SK-N-SH (cell line): ENCODE data around the gene THY1.

Experiments used
- EZH2phosphoT487 ChIP-seq: fragments of 200-600 bp; sonication (generic); IDR thresholded peaks from 2 replicates; pipeline ENCODE4 v1.6.1; 2017; ENCODE audit warnings: low read depth, mixed run types, mild to moderate bottlenecking, antibody characterized with exemption, moderate library complexity, borderline replicate concordance
- FOSL2 ChIP-seq: IDR thresholded peaks from 2 replicates; pipeline ENCODE4 v1.4.0; 2012; ENCODE audit warnings: low read depth, mild to moderate bottlenecking, moderate library complexity, borderline replicate concordance
- GATA2 ChIP-seq: sonication (generic); formaldehyde crosslinking; IDR thresholded peaks from 2 replicates; pipeline ENCODE4 v1.5.0; 2020; ENCODE audit warnings: mild to moderate bottlenecking, missing genetic modification reagents
- JUND ChIP-seq: IDR thresholded peaks from 2 replicates; pipeline ENCODE4 v1.4.0; 2012
- MAX ChIP-seq: IDR thresholded peaks from 2 replicates; pipeline ENCODE4 v1.4.0; 2012; ENCODE audit warnings: low read depth
- RXRA ChIP-seq: IDR thresholded peaks from 2 replicates; pipeline ENCODE4 v1.4.0; 2012; ENCODE audit warnings: low read depth, mild to moderate bottlenecking, borderline replicate concordance
- TF ChIP-seq, protein P1 (sequence below): fragments of 200-600 bp; sonication (generic); IDR thresholded peaks from 2 replicates; pipeline ENCODE4 v1.6.1; 2017; ENCODE audit warnings: antibody characterized with exemption, mild to moderate bottlenecking, moderate library complexity
- TF ChIP-seq, protein P2 (sequence below): IDR thresholded peaks from 2 replicates; pipeline ENCODE4 v1.4.0; 2012; ENCODE audit warnings: low read depth, borderline replicate concordance

DNA sequence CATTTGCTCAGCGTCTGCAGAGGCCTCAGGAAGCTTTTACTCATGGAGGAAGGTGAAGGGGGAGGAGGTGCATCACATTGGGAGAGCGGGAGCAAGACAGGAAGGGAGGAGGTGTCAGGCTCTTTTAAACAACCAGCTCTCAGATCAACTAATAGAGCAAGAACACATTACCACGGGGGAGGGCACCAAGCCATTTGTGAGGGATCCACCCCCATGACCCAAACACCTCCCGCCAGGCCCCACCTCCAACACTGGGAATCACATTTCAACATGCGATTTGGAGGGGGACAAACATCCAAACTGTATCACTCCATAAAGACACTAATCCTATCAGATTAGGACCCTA lies 18.9 kb upstream of the THY1 start:
- TF ChIP-seq MAX, result no peak
- TF ChIP-seq GATA2 (CRISPR knock-in tag), result no peak
- no peak for TF ChIP-seq FOSL2
- TF ChIP-seq, protein P1, sequence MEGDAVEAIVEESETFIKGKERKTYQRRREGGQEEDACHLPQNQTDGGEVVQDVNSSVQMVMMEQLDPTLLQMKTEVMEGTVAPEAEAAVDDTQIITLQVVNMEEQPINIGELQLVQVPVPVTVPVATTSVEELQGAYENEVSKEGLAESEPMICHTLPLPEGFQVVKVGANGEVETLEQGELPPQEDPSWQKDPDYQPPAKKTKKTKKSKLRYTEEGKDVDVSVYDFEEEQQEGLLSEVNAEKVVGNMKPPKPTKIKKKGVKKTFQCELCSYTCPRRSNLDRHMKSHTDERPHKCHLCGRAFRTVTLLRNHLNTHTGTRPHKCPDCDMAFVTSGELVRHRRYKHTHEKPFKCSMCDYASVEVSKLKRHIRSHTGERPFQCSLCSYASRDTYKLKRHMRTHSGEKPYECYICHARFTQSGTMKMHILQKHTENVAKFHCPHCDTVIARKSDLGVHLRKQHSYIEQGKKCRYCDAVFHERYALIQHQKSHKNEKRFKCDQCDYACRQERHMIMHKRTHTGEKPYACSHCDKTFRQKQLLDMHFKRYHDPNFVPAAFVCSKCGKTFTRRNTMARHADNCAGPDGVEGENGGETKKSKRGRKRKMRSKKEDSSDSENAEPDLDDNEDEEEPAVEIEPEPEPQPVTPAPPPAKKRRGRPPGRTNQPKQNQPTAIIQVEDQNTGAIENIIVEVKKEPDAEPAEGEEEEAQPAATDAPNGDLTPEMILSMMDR, result no peak
- TF ChIP-seq, protein P2, sequence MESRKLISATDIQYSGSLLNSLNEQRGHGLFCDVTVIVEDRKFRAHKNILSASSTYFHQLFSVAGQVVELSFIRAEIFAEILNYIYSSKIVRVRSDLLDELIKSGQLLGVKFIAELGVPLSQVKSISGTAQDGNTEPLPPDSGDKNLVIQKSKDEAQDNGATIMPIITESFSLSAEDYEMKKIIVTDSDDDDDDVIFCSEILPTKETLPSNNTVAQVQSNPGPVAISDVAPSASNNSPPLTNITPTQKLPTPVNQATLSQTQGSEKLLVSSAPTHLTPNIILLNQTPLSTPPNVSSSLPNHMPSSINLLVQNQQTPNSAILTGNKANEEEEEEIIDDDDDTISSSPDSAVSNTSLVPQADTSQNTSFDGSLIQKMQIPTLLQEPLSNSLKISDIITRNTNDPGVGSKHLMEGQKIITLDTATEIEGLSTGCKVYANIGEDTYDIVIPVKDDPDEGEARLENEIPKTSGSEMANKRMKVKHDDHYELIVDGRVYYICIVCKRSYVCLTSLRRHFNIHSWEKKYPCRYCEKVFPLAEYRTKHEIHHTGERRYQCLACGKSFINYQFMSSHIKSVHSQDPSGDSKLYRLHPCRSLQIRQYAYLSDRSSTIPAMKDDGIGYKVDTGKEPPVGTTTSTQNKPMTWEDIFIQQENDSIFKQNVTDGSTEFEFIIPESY, result no peak
- no peak for TF ChIP-seq RXRA
- no peak for TF ChIP-seq EZH2phosphoT487
- TF ChIP-seq JUND, result no peak
